PFSK-1 (cell line): ENCODE results near the gene SAMM50.

Source experiments
- FOXP2 ChIP-seq: optimal IDR thresholded peaks from 2 replicates; pipeline ENCODE3; 2011; ENCODE audit warnings: borderline replicate concordance, control low read depth, inconsistent platforms; ENCODE audit not compliant: insufficient read depth; ENCODE audit errors: extremely low read length, extremely low read depth
- POLR2AphosphoS5 ChIP-seq: IDR thresholded peaks from 2 replicates; pipeline ENCODE4 v1.6.1; 2012; ENCODE audit warnings: low read depth, mild to moderate bottlenecking, control low read depth, low read length, moderate library complexity
- REST ChIP-seq, 2 experiments: IDR thresholded peaks; 2 replicates each; pipeline versions ENCODE4 v1.6.1 to v1.8.0; 2011 to 2012; ENCODE audit warnings: low read depth in 2 of 2, low read length in 2 of 2, control low read depth in 1 of 2, inconsistent platforms in 1 of 2, mild to moderate bottlenecking in 1 of 2, moderate library complexity in 1 of 2; ENCODE audit not compliant: insufficient read depth in 1 of 2
- SIN3A ChIP-seq: IDR thresholded peaks from 2 replicates; pipeline ENCODE4 v1.6.1; 2012; ENCODE audit warnings: mild to moderate bottlenecking, low read length, moderate library complexity, borderline replicate concordance; ENCODE audit not compliant: insufficient read depth
- TAF1 ChIP-seq: IDR thresholded peaks from 2 replicates; pipeline ENCODE4 v1.6.1; 2012; ENCODE audit warnings: low read length, control low read depth, borderline replicate concordance; ENCODE audit not compliant: insufficient read depth

DNA sequence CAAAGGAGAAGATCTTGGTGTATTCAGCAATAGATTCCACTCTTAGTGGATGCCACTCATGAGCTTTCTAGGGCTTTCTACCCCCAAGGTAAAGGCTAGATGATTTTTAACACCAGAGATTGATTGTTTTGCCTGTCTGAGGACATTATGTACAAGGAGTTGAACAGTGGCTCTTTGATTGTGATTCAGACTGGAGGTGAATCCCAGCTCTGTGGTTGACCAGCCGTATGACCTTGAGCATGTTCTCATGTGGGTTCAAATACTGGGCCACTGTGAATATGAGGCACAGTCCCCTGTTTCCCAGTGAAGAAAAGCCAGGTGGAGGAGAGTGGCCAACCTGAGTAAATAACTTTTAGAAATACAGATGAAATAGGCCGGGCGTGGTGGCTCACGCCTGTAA lies 44.9 kb downstream of the SAMM50 start:
- no peak for TF ChIP-seq REST (IDR thresholded peaks at IDR 0.05; ENCODE audit: insufficient read depth in 1 of 2, low read depth in 2 of 2, low read length in 2 of 2)
- TF ChIP-seq POLR2AphosphoS5 = no peak
- no peak for TF ChIP-seq TAF1
- no peak for TF ChIP-seq SIN3A
- TF ChIP-seq FOXP2 = no peak
